Measurements from ENCODE around the gene STON2. TPM values are rescaled to one million over a fixed set of nuclear protein-coding genes. Genes with fewer than 3 reads are reported as not detected.

STON2 gene
- total RNA-seq, 2 experiments from 2014 or later, result 0.58 TPM; not detected in 1

GRCh38 chr14:81313200-81313599 is 86.9 kb downstream of the STON2 start:
- TF ChIP-seq CTCF (IDR thresholded peaks at IDR 0.05), result no peak
- DNase-seq, result no peak
- Mint-ChIP-seq H3K36me3 (ENCODE audit: low read depth) (no peaks in the 10 kb centered on the region), H3K27ac (no peak overlapping the region), H3K9me3 (no peaks in the 10 kb centered on the region), H3K4me1 (ENCODE audit: low read depth) (no peaks in the 10 kb centered on the region), H3K4me3 (no peak overlapping the region), H3K27me3 (no peaks in the 10 kb centered on the region)
- intact Hi-C loops (cut with micrococcal nuclease), result no loop called here
- ChIA-PET POLR2A (no interaction called here), CTCF (no interaction called here)
- no peak for ATAC-seq

GRCh38 chr14:81312289-81312876 is 87.7 kb downstream of the STON2 start:
- H3K27ac Mint-ChIP-seq, result no peak overlapping the region
- no peak for ATAC-seq
- H3K9me3 Mint-ChIP-seq, result no peaks in the 10 kb centered on the region
- no peaks in the 10 kb centered on the region for H3K36me3 Mint-ChIP-seq (ENCODE audit: low read depth)
- H3K27me3 Mint-ChIP-seq, result no peaks in the 10 kb centered on the region
- H3K4me1 Mint-ChIP-seq (ENCODE audit: low read depth), result no peaks in the 10 kb centered on the region
- H3K4me3 Mint-ChIP-seq, result no peak overlapping the region
- intact Hi-C loops (cut with micrococcal nuclease), result no loop called here
- CTCF ChIA-PET, result no interaction called here
- POLR2A ChIA-PET, result no interaction called here
- no peak for TF ChIP-seq CTCF (IDR thresholded peaks at IDR 0.05)
- no peak for DNase-seq

- no peaks in the 10 kb centered on the region for H3K27me3 Mint-ChIP-seq
- CTCF ChIA-PET, result no interaction called here
These were observed 88.3 kb downstream of the STON2 start for GRCh38 chr14:81311778-81312177.

GRCh38 chr14:81311141-81311540 is 89.0 kb downstream of the STON2 start:
- no peak for TF ChIP-seq CTCF (IDR thresholded peaks at IDR 0.05)
- Mint-ChIP-seq H3K9me3 (no peaks in the 10 kb centered on the region), H3K27ac (no peak overlapping the region), H3K4me3 (no peak overlapping the region), H3K4me1 (ENCODE audit: low read depth) (no peaks in the 10 kb centered on the region), H3K27me3 (no peaks in the 10 kb centered on the region), H3K36me3 (ENCODE audit: low read depth) (no peaks in the 10 kb centered on the region)
- intact Hi-C loops (cut with micrococcal nuclease), result no loop called here
- ChIA-PET CTCF (no interaction called here), POLR2A (no interaction called here)
- ATAC-seq (no peak), DNase-seq (no peak)

More at GRCh38 chr14:81311778-81312177, 88.3 kb downstream of the STON2 start:
- Mint-ChIP-seq H3K9me3 (no peaks in the 10 kb centered on the region), H3K27ac (no peak overlapping the region), H3K36me3 (ENCODE audit: low read depth) (no peaks in the 10 kb centered on the region), H3K4me1 (ENCODE audit: low read depth) (no peaks in the 10 kb centered on the region), H3K4me3 (no peak overlapping the region)
- no peak for TF ChIP-seq CTCF (IDR thresholded peaks at IDR 0.05)
- DNase-seq (no peak), ATAC-seq (no peak)
- intact Hi-C loops (cut with micrococcal nuclease), result no loop called here
- POLR2A ChIA-PET, result no interaction called here

GRCh38 chr14:81310606-81311005 is 89.5 kb downstream of the STON2 start:
- ATAC-seq (no peak), DNase-seq (no peak)
- CTCF ChIA-PET, result no interaction called here
- no peaks in the 10 kb centered on the region for H3K9me3 Mint-ChIP-seq
- H3K4me3 Mint-ChIP-seq, result no peak overlapping the region
- TF ChIP-seq CTCF (IDR thresholded peaks at IDR 0.05), result no peak
- H3K4me1 Mint-ChIP-seq (ENCODE audit: low read depth), result no peaks in the 10 kb centered on the region
- POLR2A ChIA-PET, result no interaction called here
- no peak overlapping the region for H3K27ac Mint-ChIP-seq
- intact Hi-C loops (cut with micrococcal nuclease), result no loop called here
- no peaks in the 10 kb centered on the region for H3K27me3 Mint-ChIP-seq
- no peaks in the 10 kb centered on the region for H3K36me3 Mint-ChIP-seq (ENCODE audit: low read depth)
